Right lobe of liver (tissue), 4 donors: ENCODE data around the gene ACSL3.
"Not testable (repeated sequence)": the region's sequence is repeated elsewhere in the genome, so short reads cannot be mapped to it uniquely, and the experiment has no call there.

ENCODE experiments used
- POLR2A ChIP-seq: fragments of 450-650 bp; IDR thresholded peaks from one replicate; pipeline ENCODE4 v1.6.1; 2017; ENCODE audit warnings: antibody characterized with exemption, mild to moderate bottlenecking
- TF ChIP-seq, protein P1 (sequence below), 4 donors: fragments of 200-600 bp in 3 of 4; fragments of 450-650 bp in 1 of 4; IDR thresholded peaks; one replicate each; pipeline versions ENCODE4 v1.5.1 to v1.8.0; 2016 to 2022; ENCODE audit warnings: antibody characterized with exemption in 4 of 4, mild to moderate bottlenecking in 2 of 4
- donor health status: DM: no; HTN: no; CAD: no.
- donor health status: DM: no; HTN: no; CAD: no.
- donor health status: DM: no; HTN: yes; CAD: no.

DNA sequence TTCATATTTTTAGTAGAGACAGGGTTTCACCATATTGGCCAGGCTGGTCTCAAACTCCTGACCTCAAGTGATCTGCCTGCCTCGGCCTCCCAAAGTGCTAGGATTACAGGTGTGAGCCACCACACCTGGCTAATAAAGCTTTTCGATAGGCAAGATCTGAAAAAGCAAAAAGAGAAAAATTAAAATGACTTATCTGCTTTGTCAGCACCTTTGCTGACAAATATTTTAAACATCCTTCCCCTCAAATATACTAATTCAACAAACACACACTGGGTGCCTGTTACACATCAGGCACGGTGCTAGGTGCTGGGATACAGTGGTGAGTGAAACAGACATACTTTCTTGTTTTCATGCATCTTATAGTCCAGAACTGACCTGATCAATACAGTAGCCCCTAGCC, 15.5 kb upstream of the ACSL3 start:
- not testable (repeated sequence) for TF ChIP-seq POLR2A
- TF ChIP-seq, protein P1, sequence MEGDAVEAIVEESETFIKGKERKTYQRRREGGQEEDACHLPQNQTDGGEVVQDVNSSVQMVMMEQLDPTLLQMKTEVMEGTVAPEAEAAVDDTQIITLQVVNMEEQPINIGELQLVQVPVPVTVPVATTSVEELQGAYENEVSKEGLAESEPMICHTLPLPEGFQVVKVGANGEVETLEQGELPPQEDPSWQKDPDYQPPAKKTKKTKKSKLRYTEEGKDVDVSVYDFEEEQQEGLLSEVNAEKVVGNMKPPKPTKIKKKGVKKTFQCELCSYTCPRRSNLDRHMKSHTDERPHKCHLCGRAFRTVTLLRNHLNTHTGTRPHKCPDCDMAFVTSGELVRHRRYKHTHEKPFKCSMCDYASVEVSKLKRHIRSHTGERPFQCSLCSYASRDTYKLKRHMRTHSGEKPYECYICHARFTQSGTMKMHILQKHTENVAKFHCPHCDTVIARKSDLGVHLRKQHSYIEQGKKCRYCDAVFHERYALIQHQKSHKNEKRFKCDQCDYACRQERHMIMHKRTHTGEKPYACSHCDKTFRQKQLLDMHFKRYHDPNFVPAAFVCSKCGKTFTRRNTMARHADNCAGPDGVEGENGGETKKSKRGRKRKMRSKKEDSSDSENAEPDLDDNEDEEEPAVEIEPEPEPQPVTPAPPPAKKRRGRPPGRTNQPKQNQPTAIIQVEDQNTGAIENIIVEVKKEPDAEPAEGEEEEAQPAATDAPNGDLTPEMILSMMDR (IDR thresholded peaks at IDR 0.05), result not testable (repeated sequence)
